ENCODE data around the gene CALD1.

The CALD1 gene

DNA sequence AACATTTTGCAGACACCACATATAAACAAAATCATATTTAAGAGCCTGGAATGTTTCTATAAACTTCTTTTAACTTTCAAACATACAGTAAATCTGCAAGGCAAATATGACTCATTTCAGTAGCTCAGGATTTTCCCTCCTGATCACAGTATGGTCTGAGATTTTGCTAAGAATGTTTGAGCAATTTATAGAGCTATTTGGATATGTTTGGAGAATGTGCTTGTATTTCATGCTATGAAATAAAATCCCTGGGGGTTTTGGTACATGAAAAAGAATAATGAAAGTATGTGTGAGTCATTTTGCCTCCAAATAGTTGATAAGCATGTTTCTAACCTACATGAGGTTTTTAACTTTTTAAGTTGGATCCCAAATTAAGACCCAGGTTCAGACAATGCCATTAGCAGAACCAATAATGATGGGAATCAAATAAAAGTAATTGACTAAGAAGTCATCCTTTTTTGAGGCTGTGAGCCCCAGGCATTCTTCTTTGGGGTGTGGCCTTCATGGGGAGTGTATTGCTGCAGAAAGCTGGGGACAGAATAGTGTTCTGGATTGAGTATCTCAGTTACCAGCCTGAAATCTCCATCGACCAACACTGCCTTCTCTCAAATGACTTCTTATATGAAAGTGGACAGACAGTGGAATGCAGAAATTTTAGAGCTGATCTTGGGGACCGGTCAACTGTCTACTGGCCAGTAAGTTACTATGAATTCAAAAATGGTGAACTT is 140.8 kb downstream of the CALD1 start:
- no peak overlapping the region for H3K4me3 Mint-ChIP-seq
- H3K27me3 Mint-ChIP-seq: no peaks in the 10 kb centered on the region
- no peaks in the 10 kb centered on the region for H3K4me1 Mint-ChIP-seq
- H3K9me3 Mint-ChIP-seq: peaks cover 7% of the 10 kb centered on the region
- H3K27ac Mint-ChIP-seq: no peak overlapping the region
- peaks cover 1% of the 10 kb centered on the region for H3K36me3 Mint-ChIP-seq

DNA sequence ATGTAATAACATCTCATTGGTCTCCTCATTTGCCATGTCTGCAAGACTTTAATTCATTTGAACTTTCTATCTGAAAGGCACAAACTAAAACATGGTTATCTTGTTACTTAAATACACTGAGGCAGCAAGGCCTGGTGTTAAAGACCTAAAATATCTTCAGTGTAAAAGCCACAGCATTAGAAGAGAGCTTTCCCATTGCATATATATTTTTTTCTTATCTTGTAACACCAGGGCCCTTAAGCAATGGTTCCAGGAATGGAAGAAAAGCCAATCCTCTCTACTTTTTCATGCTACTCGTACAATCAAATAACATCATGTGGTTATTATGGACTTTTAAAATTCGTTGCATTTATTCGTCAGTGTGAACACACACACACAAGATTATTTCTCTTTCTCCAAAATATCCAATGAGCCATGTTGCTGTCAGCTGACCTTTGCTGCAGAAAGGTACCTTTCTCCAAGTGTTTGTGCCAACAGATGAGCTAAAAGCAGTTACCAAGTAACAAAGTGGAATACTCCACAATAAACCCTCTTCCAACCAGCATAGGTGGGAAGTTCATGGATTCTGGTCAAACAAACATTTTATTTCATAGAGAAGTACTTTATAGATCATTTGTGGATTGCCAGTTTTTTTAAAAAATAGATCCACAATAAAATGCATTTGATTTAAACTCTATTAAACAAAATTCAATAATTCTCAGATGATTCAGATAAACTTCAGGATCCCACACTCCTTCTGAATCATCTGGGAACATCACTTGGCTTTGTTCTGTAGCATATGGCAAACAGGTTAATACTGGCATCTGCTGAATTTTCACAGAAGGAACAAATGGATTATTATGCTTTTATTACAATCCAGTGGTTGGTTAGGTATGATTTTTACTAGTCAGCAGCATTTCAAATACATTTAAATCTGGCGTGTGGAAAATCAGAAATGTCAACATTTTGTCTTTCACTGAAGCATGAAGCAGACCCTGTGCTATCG is 143.6 kb downstream of the CALD1 start:
- Mint-ChIP-seq H3K36me3 (peaks cover 1% of the 10 kb centered on the region), H3K4me3 (no peak overlapping the region), H3K27me3 (no peaks in the 10 kb centered on the region), H3K9me3 (peaks cover 8% of the 10 kb centered on the region), H3K4me1 (no peaks in the 10 kb centered on the region), H3K27ac (no peak overlapping the region)

DNA sequence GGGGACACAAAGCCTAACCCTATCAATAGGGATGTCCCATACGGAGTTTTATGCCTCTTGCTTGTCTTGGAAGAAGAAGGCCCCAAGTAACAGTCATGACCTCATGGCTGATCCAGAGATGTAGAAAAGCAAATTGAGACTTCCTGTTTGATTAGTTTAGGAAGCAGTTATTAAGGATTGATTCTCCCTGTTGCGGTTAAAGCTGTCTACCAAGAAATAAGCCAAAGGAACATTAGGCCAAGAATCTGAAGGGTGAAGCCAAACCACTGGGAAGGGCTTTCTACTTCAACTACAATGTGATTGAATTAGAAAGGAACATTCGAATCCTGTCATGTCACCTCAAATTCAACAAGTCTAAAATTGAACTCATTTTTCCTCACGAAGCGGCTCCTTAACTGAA is 146.3 kb downstream of the CALD1 start:
- Mint-ChIP-seq H3K4me3 (no peak overlapping the region), H3K36me3 (peaks cover 1% of the 10 kb centered on the region), H3K27ac (no peak overlapping the region), H3K4me1 (no peaks in the 10 kb centered on the region), H3K9me3 (peaks cover 8% of the 10 kb centered on the region), H3K27me3 (no peaks in the 10 kb centered on the region)

DNA sequence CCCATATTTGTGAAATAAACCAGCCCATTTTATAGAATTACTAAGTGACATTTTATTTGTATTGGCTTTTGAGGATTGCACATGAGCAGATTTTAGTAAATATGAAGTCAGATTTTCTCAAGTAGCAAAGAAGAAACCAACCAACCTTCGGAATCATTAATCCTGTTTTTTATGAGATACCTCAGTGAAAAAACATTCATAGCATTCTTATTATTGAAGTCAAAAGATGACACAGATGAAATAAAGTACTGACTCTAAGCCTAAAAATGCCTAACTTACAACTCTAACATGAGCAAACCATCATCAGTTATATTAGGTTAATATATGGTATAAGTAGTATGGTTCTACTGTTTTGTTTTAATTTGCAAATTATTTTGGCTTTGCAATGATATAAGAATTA is 147.0 kb downstream of the CALD1 start:
- peaks cover 1% of the 10 kb centered on the region for H3K36me3 Mint-ChIP-seq
- H3K27ac Mint-ChIP-seq: no peak overlapping the region
- no peaks in the 10 kb centered on the region for H3K27me3 Mint-ChIP-seq
- no peaks in the 10 kb centered on the region for H3K4me1 Mint-ChIP-seq
- H3K4me3 Mint-ChIP-seq: no peak overlapping the region
- H3K9me3 Mint-ChIP-seq: peaks cover 8% of the 10 kb centered on the region

DNA sequence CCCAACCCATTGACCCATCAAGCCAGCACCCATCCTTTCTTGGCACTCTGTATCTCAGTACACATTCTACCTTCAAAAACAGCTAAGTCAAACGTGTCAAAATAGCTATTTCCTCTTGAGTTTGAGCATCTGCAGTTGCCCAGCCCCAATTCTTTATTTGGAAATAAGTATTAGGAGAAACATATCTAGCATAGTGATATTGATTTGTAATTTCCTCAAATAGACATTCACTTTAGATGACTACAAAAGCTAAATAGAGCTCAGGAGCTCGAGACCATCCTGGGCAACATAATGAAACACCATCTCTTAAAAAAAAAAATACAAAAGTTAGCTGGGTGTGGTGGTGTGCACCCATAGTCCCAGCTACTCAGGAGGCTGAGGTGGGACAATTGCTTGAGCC is 147.6 kb downstream of the CALD1 start:
- Mint-ChIP-seq H3K27me3 (no peaks in the 10 kb centered on the region), H3K4me1 (no peaks in the 10 kb centered on the region)

DNA sequence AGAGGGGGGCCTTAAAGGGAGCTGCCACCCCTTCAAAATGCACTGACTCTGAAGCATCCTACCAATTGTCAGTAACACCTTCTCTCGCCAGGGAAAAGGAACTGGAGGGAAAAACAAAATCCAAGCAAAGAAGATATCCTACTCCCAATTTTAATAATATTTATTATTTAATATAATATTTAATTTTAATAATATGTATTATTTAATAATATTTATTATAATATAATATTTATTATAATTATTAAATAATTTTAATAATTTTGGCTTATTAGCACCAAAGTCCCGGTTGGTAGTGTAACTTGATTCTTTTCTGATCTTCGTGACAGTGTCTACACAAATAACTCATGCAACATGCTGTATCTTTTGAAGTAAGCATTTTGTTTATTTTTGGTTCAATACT is 148.3 kb downstream of the CALD1 start:
- H3K36me3 Mint-ChIP-seq: peaks cover 3% of the 10 kb centered on the region
- H3K4me3 Mint-ChIP-seq: no peak overlapping the region
- H3K27me3 Mint-ChIP-seq: no peaks in the 10 kb centered on the region

More for the DNA sequence above, 147.6 kb downstream of the CALD1 start:
- H3K4me3 Mint-ChIP-seq: no peak overlapping the region
- no peak overlapping the region for H3K27ac Mint-ChIP-seq
- H3K36me3 Mint-ChIP-seq: peaks cover 1% of the 10 kb centered on the region
- peaks cover 8% of the 10 kb centered on the region for H3K9me3 Mint-ChIP-seq

DNA sequence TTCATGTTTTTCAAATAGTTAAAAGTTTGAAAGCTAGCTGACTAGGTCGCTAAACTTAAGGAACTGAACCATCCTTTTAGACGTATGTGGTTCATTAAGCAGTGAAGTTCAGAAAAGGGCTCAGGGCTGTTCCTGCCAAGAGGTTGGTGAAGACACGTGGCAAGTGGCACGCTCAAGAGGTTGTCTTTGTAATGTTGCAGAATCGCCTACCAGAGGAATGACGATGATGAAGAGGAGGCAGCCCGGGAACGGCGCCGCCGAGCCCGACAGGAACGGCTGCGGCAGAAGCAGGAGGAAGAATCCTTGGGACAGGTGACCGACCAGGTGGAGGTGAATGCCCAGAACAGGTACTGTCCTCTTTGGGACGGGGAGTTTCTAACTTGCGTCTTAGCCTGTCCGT is 149.1 kb downstream of the CALD1 start:
- Mint-ChIP-seq H3K9me3 (peaks cover 8% of the 10 kb centered on the region), H3K27me3 (no peaks in the 10 kb centered on the region), H3K27ac (no peak overlapping the region), H3K4me1 (peaks cover 9% of the 10 kb centered on the region), H3K4me3 (no peak overlapping the region), H3K36me3 (peaks cover 4% of the 10 kb centered on the region)

More for the DNA sequence above, 148.3 kb downstream of the CALD1 start:
- Mint-ChIP-seq H3K27ac (no peak overlapping the region), H3K9me3 (peaks cover 8% of the 10 kb centered on the region), H3K4me1 (peaks cover under 1% of the 10 kb centered on the region)

DNA sequence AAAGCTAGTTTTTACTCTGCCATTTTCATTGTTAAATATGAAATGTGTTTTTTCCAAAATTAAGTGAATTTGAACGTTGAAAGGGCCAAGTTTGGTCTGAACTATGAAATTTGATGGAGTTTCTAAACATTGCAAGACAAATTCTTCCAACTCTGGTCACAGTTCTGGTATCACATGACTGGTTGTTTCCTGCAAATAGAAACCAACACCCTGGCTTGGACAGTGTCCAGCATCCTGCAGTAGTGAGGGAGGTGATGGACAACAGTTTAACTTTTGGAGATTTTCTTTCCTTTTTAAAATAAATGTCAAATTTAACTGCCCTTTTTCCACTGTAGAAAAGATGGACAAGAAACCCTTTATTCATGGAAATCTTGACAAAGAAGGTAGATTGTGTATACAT is 152.1 kb downstream of the CALD1 start:
- no peak overlapping the region for H3K27ac Mint-ChIP-seq
- no peaks in the 10 kb centered on the region for H3K27me3 Mint-ChIP-seq
- H3K4me3 Mint-ChIP-seq: no peak overlapping the region
- H3K9me3 Mint-ChIP-seq: no peaks in the 10 kb centered on the region
- H3K4me1 Mint-ChIP-seq: peaks cover 16% of the 10 kb centered on the region
- H3K36me3 Mint-ChIP-seq: peaks cover 3% of the 10 kb centered on the region

DNA sequence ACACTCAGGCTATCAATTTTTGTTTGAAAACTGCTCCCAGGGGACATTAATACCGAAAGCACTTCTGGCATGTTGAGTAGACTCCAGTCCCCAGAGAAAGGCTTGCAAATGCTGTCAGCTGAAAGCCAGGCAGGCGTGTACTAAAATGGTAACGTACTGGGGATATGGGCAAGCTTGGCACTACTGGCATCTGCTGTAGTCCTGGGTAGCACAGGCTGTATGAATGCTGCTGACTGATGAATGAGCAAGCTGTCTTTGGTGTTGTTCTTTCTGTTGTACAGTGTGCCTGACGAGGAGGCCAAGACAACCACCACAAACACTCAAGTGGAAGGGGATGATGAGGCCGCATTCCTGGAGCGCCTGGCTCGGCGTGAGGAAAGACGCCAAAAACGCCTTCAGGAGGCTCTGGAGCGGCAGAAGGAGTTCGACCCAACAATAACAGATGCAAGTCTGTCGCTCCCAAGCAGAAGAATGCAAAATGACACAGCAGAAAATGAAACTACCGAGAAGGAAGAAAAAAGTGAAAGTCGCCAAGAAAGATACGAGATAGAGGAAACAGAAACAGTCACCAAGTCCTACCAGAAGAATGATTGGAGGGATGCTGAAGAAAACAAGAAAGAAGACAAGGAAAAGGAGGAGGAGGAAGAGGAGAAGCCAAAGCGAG is 153.4 kb downstream of the CALD1 start:
- H3K9me3 Mint-ChIP-seq: no peaks in the 10 kb centered on the region
- H3K27me3 Mint-ChIP-seq: no peaks in the 10 kb centered on the region
- H3K4me3 Mint-ChIP-seq: peak overlapping the region; percentile 62
- H3K27ac Mint-ChIP-seq: peak overlapping the region; percentile 90
- H3K36me3 Mint-ChIP-seq: peaks cover 3% of the 10 kb centered on the region
- H3K4me1 Mint-ChIP-seq: peaks cover 16% of the 10 kb centered on the region

DNA sequence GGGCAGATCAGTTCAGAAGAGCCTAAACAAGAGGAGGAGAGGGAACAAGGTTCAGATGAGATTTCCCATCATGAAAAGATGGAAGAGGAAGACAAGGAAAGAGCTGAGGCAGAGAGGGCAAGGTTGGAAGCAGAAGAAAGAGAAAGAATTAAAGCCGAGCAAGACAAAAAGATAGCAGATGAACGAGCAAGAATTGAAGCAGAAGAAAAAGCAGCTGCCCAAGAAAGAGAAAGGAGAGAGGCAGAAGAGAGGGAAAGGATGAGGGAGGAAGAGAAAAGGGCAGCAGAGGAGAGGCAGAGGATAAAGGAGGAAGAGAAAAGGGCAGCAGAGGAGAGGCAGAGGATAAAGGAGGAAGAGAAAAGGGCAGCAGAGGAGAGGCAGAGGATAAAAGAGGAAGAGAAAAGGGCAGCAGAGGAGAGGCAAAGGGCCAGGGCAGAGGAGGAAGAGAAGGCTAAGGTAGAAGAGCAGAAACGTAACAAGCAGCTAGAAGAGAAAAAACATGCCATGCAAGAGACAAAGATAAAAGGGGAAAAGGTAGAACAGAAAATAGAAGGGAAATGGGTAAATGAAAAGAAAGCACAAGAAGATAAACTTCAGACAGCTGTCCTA is 154.1 kb downstream of the CALD1 start:
- H3K27ac Mint-ChIP-seq: no peak overlapping the region

DNA sequence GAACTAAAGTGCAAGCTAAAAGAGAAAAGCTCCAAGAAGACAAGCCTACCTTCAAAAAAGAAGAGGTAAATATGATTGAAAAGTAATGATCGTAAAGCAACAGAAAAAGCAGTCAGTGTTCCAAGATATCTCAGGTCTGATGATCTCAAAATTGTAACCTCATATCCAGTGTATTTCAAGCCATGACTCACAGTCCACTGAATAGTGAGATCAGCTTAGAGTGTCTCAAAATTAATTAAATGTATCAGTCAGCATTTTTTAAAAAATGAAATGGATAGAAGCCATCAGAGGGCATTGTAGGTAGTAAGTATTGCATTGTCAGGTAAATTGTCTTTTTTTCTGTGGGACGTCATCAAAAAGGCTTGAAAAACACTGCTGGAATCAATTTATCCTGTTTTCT is 156.3 kb downstream of the CALD1 start:
- H3K27me3 Mint-ChIP-seq: no peaks in the 10 kb centered on the region
- no peak overlapping the region for H3K4me3 Mint-ChIP-seq
- H3K4me1 Mint-ChIP-seq: peaks cover 16% of the 10 kb centered on the region
- peaks cover 3% of the 10 kb centered on the region for H3K36me3 Mint-ChIP-seq
- no peaks in the 10 kb centered on the region for H3K9me3 Mint-ChIP-seq
- no peak overlapping the region for H3K27ac Mint-ChIP-seq

More for the DNA sequence above, 154.1 kb downstream of the CALD1 start:
- Mint-ChIP-seq H3K4me1 (peaks cover 16% of the 10 kb centered on the region), H3K36me3 (peaks cover 3% of the 10 kb centered on the region), H3K4me3 (peak overlapping the region; percentile 62), H3K27me3 (no peaks in the 10 kb centered on the region), H3K9me3 (no peaks in the 10 kb centered on the region)

DNA sequence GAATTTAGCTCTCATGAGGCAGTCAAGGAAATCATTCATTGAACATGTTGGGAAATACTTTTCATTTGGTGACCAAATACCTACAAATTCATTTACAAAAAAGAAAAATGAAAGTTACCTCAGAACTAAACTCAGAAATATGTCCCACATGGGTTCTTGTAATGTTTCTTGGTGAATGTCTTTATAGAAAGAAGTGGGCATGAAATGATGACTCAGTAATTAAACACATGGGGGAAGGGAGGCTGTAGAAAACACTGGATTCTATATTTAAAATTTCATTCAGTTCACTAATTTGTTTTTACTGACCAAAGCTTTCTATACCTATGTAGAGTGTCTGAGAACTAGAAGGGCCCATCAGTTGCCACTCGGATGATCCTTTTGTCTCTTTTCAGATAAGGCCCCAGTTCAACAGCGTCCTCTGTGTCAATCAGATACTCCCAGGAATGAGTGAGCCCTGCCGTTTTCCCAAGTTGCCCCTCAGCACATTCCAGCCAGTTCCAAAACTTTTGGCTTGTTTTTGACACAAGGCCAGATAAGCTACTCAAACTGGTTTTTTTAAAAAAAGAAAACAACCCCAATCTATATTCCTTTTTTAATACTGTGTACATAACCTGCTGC is 157.6 kb downstream of the CALD1 start:
- no peaks in the 10 kb centered on the region for H3K27me3 Mint-ChIP-seq
- H3K4me3 Mint-ChIP-seq: no peak overlapping the region
- H3K36me3 Mint-ChIP-seq: peaks cover 3% of the 10 kb centered on the region
- H3K9me3 Mint-ChIP-seq: no peaks in the 10 kb centered on the region
- peak overlapping the region; percentile 38 for H3K27ac Mint-ChIP-seq
- peaks cover 16% of the 10 kb centered on the region for H3K4me1 Mint-ChIP-seq

DNA sequence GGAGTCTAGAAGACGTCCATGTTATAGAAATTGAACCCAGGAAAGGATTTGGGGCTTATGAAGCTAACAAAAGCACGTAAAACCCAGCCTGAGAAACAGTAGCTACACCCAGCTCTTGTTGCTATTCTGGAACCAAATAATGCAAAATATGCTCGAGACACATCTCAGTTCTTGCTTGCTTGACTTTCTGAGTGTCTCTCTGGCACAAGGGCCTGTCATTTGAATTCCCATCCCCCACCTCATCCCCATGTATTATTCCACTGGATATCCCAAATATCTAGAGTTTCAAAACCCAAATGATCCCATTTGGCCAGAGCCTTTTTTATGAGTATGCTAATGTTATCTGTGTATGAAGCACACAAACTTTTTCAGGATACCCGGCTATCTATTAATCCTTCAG is 158.7 kb downstream of the CALD1 start:
- H3K9me3 Mint-ChIP-seq: no peaks in the 10 kb centered on the region
- no peak overlapping the region for H3K27ac Mint-ChIP-seq
- H3K36me3 Mint-ChIP-seq: no peaks in the 10 kb centered on the region
- H3K27me3 Mint-ChIP-seq: no peaks in the 10 kb centered on the region
- H3K4me3 Mint-ChIP-seq: no peak overlapping the region
- peaks cover 11% of the 10 kb centered on the region for H3K4me1 Mint-ChIP-seq

DNA sequence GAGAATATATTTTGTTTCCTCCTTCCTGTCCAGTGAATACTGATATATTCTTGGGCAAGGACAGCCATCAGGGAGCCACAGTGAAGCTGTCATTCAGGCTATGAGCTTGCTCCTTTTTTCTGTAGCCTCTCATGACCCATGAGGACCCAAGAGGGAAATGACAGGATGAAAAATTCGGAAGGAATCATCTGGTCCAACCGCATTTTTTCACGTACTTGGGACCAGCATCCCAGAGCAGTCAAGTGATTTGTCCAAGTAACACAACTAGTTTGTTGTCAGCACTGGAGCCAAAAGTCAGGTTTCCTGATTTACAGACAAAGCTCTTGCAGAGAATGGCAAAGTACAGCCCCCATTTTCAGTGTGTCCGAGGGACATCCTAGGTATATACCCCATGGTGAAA is 159.7 kb downstream of the CALD1 start:
- H3K27ac Mint-ChIP-seq: no peak overlapping the region
- H3K9me3 Mint-ChIP-seq: no peaks in the 10 kb centered on the region
- no peaks in the 10 kb centered on the region for H3K27me3 Mint-ChIP-seq
- H3K4me3 Mint-ChIP-seq: no peak overlapping the region
- no peaks in the 10 kb centered on the region for H3K36me3 Mint-ChIP-seq
- H3K4me1 Mint-ChIP-seq: peaks cover 3% of the 10 kb centered on the region

DNA sequence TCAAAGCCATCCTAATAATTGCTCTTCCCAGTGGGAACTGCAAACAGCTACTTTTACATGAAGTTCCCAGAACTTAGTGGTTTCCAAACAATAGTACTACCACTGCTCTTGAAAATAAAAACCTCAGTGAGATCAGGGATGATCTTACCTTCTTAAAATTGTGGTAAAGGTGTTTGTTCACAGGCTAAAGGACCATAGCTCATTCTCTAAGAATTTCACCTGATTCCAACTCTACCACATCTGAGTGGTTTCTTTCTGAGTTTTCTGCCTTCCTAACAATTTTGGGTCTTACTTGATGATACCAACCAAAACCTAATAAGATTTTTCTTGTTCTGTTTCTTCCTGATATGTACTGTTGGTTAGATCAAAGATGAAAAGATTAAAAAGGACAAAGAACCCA is 161.3 kb downstream of the CALD1 start:
- H3K27me3 Mint-ChIP-seq: no peaks in the 10 kb centered on the region
- H3K27ac Mint-ChIP-seq: no peak overlapping the region
- H3K36me3 Mint-ChIP-seq: no peaks in the 10 kb centered on the region
- no peaks in the 10 kb centered on the region for H3K9me3 Mint-ChIP-seq
- H3K4me3 Mint-ChIP-seq: no peak overlapping the region
- H3K4me1 Mint-ChIP-seq: peaks cover 9% of the 10 kb centered on the region

All from activated naive CD4-positive, alpha-beta T cell treated with anti-CD3 and anti-CD28 coated beads, Interleukin-2, amount 50 U/mL, for 24 hours (primary cell).